ENCODE results near the gene CNOT6.

The CNOT6 gene

GRCh38 chr5:180622910-180623309 is 128.7 kb downstream of the CNOT6 start:
- DNase-seq (ENCODE audit: low read depth), result no peak

GRCh38 chr5:180623411-180623834 is 129.2 kb downstream of the CNOT6 start:
- no peak for DNase-seq (ENCODE audit: low read depth)

DNA sequence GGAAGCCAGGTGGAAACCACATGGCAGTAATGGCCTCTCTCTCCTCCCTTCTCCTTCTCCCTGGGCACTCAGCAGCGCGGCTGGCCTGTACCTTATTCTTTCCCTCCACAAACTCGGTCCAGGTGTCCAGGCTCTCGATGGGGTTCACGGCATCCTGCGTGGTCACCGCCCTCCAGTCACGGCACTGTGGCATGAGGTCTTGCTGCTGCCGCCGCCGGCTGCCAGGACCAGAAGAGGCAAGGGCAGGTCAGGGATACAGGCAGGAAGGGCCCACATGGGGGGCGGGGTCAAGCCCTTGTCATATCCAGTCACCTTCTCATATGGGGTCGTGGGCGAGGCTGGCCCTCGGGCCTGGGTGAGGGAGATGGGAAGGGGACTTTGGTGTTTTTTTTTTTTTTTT is 129.7 kb downstream of the CNOT6 start:
- DNase-seq (ENCODE audit: low read depth), result no peak

DNA sequence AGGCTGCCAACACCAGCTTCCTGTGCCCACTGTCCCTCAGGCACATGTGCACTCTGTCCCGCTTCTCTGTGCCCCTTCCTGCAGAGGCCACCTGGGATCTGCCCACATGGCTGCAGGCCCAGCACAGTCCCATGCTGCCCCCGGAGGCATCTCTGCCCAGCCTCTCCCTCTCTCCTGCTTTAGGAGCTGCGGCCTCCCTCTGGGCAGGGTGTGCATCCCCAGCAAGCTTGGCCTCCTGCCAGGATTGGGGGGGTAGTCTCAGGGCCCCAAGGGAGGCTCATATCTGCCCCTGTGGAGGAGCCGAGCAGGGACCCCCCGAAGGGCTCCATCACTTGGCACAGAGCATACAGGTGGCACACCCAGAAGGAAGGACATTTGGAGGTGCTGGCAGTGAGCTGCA is 130.4 kb downstream of the CNOT6 start:
- DNase-seq (ENCODE audit: low read depth), result no peak

DNA sequence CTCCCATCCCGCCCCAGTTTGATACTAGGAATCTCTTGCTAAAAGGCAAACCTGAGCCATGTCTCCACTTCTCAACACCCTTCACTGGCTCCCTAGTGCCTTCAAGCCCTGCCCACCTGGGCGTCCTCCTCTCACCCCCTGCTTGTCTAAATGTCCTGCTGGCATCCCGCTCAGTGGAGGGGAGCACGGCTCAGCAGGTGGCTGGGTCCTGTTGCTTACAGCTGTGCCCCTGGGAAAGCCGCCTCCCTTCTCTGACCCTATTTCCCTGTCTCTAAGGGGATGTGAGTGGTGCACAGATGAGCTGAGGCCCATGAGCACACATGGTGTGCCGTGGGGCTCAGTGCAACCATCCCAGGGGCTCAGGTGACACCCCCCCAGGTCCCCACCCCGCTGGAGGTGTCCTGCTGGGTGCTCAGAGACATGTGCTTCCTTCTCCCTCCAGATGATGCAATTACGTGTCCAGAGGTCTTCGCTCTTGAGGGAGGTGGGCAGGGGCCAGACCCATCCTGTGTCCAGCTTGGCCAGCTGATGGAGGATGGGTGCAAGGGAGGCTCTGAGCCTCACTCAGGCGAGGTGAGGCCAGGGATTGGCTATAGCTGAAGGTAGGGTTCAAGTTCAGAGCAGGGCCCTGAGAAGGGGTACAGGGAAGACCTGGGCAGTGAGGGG is 131.1 kb downstream of the CNOT6 start:
- no peak for DNase-seq (ENCODE audit: low read depth)

- DNase-seq (ENCODE audit: low read depth), result no peak
Observed at GRCh38 chr5:180625791-180626660, 131.8 kb downstream of the CNOT6 start.

GRCh38 chr5:180626661-180627385 is 132.6 kb downstream of the CNOT6 start:
- no peak for DNase-seq (ENCODE audit: low read depth)

DNA sequence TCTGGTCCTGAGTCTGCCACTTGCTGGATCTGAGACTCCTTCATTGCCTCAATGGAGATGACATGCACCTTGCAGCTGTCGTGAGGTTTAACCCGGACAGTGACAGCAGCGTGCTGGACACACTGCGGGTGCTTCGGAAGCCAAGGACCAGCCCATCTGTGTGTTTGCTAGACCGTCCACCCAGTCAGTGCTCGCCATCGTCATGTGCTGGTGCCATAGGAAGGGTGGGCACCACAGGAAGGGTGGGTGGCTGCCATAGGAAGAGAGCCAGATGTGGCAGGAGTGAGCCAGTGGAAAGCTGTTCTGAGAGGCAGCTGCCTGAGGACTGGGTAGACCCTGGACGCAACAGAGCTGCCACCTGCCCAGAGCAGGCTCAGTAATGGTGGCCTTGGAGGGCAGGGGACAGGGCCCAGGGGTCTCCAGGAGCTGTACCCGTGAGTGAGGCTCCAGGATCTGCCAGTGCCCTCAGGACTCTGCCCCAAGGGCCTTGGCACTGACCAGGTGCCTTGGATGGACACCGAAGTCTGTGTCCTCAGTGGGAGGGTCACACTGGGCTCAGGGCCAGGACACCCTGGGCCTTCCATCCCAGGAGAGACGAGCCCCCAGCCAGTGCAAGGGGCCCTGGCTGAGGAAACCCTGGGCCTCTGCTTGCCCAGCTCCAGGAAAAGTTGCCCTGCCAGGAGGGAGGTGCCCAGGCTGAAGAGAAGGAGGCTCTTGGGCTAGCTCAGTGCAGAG is 133.4 kb downstream of the CNOT6 start:
- no peak for DNase-seq (ENCODE audit: low read depth)
